Thyroid gland (tissue), 4 donors: ENCODE data around the gene PISD.

Experiments used
- POLR2A ChIP-seq, 2 donors: fragments of 450-650 bp; IDR thresholded peaks; one replicate each; pipeline ENCODE4 v1.6.1; 2017; ENCODE audit warnings: antibody characterized with exemption in 2 of 2, mild to moderate bottlenecking in 2 of 2, moderate library complexity in 1 of 2
- TF ChIP-seq, protein P1 (sequence below), 6 experiments: fragments of 200-600 bp in 3 of 6; fragments of 450-650 bp in 3 of 6; sonication (generic) in 3 of 6; IDR thresholded peaks; one replicate each; pipeline ENCODE4 v1.5.1; 2016 to 2019; ENCODE audit warnings: antibody characterized with exemption in 6 of 6, mild to moderate bottlenecking in 2 of 6, inconsistent platforms in 1 of 6, moderate library complexity in 1 of 6

DNA sequence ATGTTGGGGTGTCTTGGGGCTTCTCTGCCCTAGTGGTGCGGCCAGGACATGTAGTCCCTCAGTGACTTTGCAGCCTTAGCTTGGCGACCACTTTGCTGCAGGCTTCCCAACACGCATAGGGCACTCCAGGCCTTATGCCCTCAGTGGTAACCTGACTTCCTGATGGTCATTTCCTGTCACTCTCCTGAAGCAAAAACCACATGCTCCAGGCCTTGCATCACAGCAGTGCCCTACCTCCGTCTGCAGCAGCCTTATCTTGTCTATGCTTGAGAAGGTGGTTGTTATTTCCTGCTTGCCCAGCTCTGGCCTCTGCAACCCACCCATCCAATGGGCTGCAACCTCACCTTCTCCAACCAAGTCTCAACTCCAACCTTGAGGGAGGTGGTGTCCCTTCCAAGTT, 33.4 kb upstream of the PISD start:
- no peak for TF ChIP-seq POLR2A (IDR thresholded peaks at IDR 0.05)
- TF ChIP-seq, protein P1, sequence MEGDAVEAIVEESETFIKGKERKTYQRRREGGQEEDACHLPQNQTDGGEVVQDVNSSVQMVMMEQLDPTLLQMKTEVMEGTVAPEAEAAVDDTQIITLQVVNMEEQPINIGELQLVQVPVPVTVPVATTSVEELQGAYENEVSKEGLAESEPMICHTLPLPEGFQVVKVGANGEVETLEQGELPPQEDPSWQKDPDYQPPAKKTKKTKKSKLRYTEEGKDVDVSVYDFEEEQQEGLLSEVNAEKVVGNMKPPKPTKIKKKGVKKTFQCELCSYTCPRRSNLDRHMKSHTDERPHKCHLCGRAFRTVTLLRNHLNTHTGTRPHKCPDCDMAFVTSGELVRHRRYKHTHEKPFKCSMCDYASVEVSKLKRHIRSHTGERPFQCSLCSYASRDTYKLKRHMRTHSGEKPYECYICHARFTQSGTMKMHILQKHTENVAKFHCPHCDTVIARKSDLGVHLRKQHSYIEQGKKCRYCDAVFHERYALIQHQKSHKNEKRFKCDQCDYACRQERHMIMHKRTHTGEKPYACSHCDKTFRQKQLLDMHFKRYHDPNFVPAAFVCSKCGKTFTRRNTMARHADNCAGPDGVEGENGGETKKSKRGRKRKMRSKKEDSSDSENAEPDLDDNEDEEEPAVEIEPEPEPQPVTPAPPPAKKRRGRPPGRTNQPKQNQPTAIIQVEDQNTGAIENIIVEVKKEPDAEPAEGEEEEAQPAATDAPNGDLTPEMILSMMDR (IDR thresholded peaks at IDR 0.05), result no peak
